NB4 (cell line): Measurements from ENCODE around the gene UNC119.

Source experiments
- CTCF ChIP-seq: IDR thresholded peaks from one replicate; pipeline ENCODE4 v1.5.1; 2012; ENCODE audit warnings: low read depth, low read length
- MYC ChIP-seq: IDR thresholded peaks from 2 replicates; pipeline ENCODE4 v1.6.1; 2011; ENCODE audit warnings: low read depth, low read length
- POLR2A ChIP-seq: IDR thresholded peaks from 2 replicates; pipeline ENCODE4 v1.6.1; 2011; ENCODE audit warnings: mild to moderate bottlenecking; ENCODE audit not compliant: insufficient read length; ENCODE audit errors: extremely low read depth

GRCh38 chr17:28529013-28529400, 23.4 kb downstream of the UNC119 start:
- TF ChIP-seq CTCF (no peak), POLR2A (no peak), MYC (no peak)
